H1 (cell line): ENCODE data around the gene MAGEA6. TPM values are rescaled to one million over a fixed set of nuclear protein-coding genes. Genes with fewer than 3 reads are reported as not detected.
"Not testable (repeated sequence)": the region's sequence is repeated elsewhere in the genome, so short reads cannot be mapped to it uniquely, and the experiment has no call there.

ENCODE experiments used
- CTCF ChIA-PET: fragments of 300-600 bp; sonication (Branson Sonifier 250); formaldehyde crosslinking; loops from one replicate; lab custom pipeline; 2021; ENCODE audit not compliant: partially characterized antibody; lab: Charles Lee
- POLR2A ChIA-PET: fragments of 300-600 bp; sonication (Branson Sonifier 250); formaldehyde crosslinking; loops from one replicate; lab custom pipeline; 2021; ENCODE audit warnings: inconsistent platforms; ENCODE audit not compliant: partially characterized antibody; lab: Charles Lee
- DNase-seq, 2 experiments: peaks; one replicate each; pipeline versions ENCODE4 v3.0.0 to v3.0.0-alpha.2; 2010 to 2022; ENCODE audit warnings: low spot score in 2 of 2, low read depth in 1 of 2, mixed read lengths in 1 of 2
- FAIRE-seq: peaks from 2 replicates; lab custom pipeline; 2011; peaks lifted over from hg19 to GRCh38; lab: Jason Lieb, UNC
- H2AFZ ChIP-seq: 2 replicates; pipeline ENCODE4 v1.8.1; 2012; ENCODE audit warnings: low read length, inconsistent platforms
- H2AK5ac ChIP-seq: 2 replicates; pipeline ENCODE4 v1.6.1; 2013; ENCODE audit warnings: low read depth, low read length
- H2BK120ac ChIP-seq: replicated peaks from 2 replicates; pipeline ENCODE3; 2013; ENCODE audit warnings: low read depth, low read length, inconsistent platforms
- H2BK12ac ChIP-seq: 2 replicates; pipeline ENCODE4 v1.6.1; 2013; ENCODE audit warnings: low read depth, low read length
- H2BK15ac ChIP-seq: 2 replicates; pipeline ENCODE4 v1.6.1; 2013; ENCODE audit warnings: low read length
- H2BK20ac ChIP-seq: 2 replicates; pipeline ENCODE4 v1.6.1; 2013; ENCODE audit warnings: low read length
- H2BK5ac ChIP-seq: 2 replicates; pipeline ENCODE4 v1.6.1; 2013; ENCODE audit warnings: low read depth, low read length
- H3K14ac ChIP-seq: 2 replicates; pipeline ENCODE4 v1.6.1; 2013; ENCODE audit warnings: inconsistent platforms; ENCODE audit not compliant: insufficient read length
- H3K18ac ChIP-seq: 2 replicates; pipeline ENCODE4 v1.6.1; 2013; ENCODE audit warnings: low read length; ENCODE audit errors: extremely low read depth
- H3K23ac ChIP-seq: 2 replicates; pipeline ENCODE4 v1.6.1; 2013; ENCODE audit warnings: inconsistent platforms; ENCODE audit not compliant: insufficient read length
- H3K23me2 ChIP-seq: 2 replicates; pipeline ENCODE4 v1.6.1; 2013; ENCODE audit warnings: low read depth, low read length
- H3K27ac ChIP-seq: 2 replicates; pipeline ENCODE4 v1.6.1; 2011; ENCODE audit warnings: low read depth, low read length, inconsistent platforms
- H3K27me3 ChIP-seq, 4 experiments: replicated peaks in 1 of 4; 1 replicate in 1 of 4; 2 replicates in 3 of 4; pipeline versions ENCODE4 v1.6.1 to v1.8.1; 2011 to 2013; ENCODE audit warnings: low read length in 3 of 4, mild to moderate bottlenecking in 3 of 4, inconsistent platforms in 2 of 4, mixed read lengths in 2 of 4, moderate library complexity in 1 of 4; ENCODE audit not compliant: control insufficient read depth in 3 of 4, insufficient read depth in 3 of 4; ENCODE audit errors: extremely low read depth in 1 of 4
- H3K36me3 ChIP-seq, 4 experiments: 2 replicates each; pipeline versions ENCODE4 v1.6.1 to v1.8.1; 2011 to 2013; ENCODE audit warnings: mild to moderate bottlenecking in 4 of 4, low read length in 3 of 4, moderate library complexity in 2 of 4, control low read depth in 1 of 4, inconsistent platforms in 1 of 4; ENCODE audit not compliant: insufficient read depth in 4 of 4, control insufficient read depth in 2 of 4
- H3K4ac ChIP-seq: replicated peaks from 2 replicates; pipeline ENCODE3; 2013; ENCODE audit warnings: low read length, low read depth, mixed read lengths, inconsistent platforms; ENCODE audit not compliant: insufficient read length
- H3K4me1 ChIP-seq, 4 experiments: replicated peaks in 1 of 4; 1 replicate in 1 of 4; 2 replicates in 3 of 4; pipeline versions ENCODE4 v1.6.1 to v1.8.1; 2011 to 2013; ENCODE audit warnings: low read length in 3 of 4, inconsistent platforms in 2 of 4, mixed read lengths in 1 of 4; ENCODE audit not compliant: insufficient read depth in 4 of 4, control insufficient read depth in 3 of 4
- H3K4me2 ChIP-seq, 2 experiments: 2 replicates each; pipeline versions ENCODE4 v1.6.1 to v1.8.1; 2011 to 2013; ENCODE audit warnings: low read depth in 2 of 2, low read length in 2 of 2, control low read depth in 1 of 2, inconsistent platforms in 1 of 2, mild to moderate bottlenecking in 1 of 2; ENCODE audit not compliant: insufficient read depth in 1 of 2
- H3K4me3 ChIP-seq, 4 experiments: fragments of 200-600, 300-600 bp in 1 of 4; sonication (generic), shearing (Covaris generic), sonication (Bioruptor Twin) in 1 of 4; 2 replicates each; pipeline versions ENCODE4 v1.5.1 to v1.8.1; 2011 to 2016; ENCODE audit warnings: low read length in 4 of 4, low read depth in 3 of 4, control low read depth in 2 of 4, inconsistent platforms in 2 of 4, mild to moderate bottlenecking in 2 of 4, mixed read lengths in 1 of 4, moderate library complexity in 1 of 4; ENCODE audit not compliant: insufficient read depth in 2 of 4; ENCODE audit errors: extremely low read depth in 1 of 4
- H3K56ac ChIP-seq: replicated peaks from 2 replicates; pipeline ENCODE3; 2013; ENCODE audit warnings: low read depth, mild to moderate bottlenecking, mixed read lengths, low read length, inconsistent platforms; ENCODE audit not compliant: insufficient read length
- H3K79me1 ChIP-seq: 2 replicates; pipeline ENCODE4 v1.6.1; 2013; ENCODE audit warnings: low read depth, low read length, control low read depth
- H3K79me2 ChIP-seq, 2 experiments: 2 replicates each; pipeline versions ENCODE4 v1.6.1 to v1.8.1; 2012 to 2013; ENCODE audit warnings: low read length in 2 of 2, mild to moderate bottlenecking in 2 of 2, inconsistent platforms in 1 of 2; ENCODE audit not compliant: insufficient read depth in 2 of 2, control insufficient read depth in 1 of 2
- H3K9ac ChIP-seq, 4 experiments: replicated peaks in 1 of 4; 1 replicate in 1 of 4; 2 replicates in 3 of 4; pipeline versions ENCODE4 v1.6.1 to v1.8.1; 2011 to 2013; ENCODE audit warnings: low read depth in 3 of 4, low read length in 3 of 4, control low read depth in 2 of 4, mild to moderate bottlenecking in 2 of 4, moderate library complexity in 2 of 4, inconsistent platforms in 1 of 4; ENCODE audit errors: extremely low read depth in 1 of 4
- H3K9me3 ChIP-seq, 2 experiments: 2 replicates each; pipeline versions ENCODE4 v1.6.1 to v1.8.1; 2012 to 2013; ENCODE audit warnings: mild to moderate bottlenecking in 2 of 2, moderate library complexity in 2 of 2, control low read depth in 1 of 2, inconsistent platforms in 1 of 2, low read depth in 1 of 2, low read length in 1 of 2, mixed read lengths in 1 of 2; ENCODE audit not compliant: insufficient read depth in 2 of 2
- H4K20me1 ChIP-seq, 2 experiments: replicated peaks in 1 of 2; 2 replicates each; pipeline versions ENCODE3 to v1.8.1; 2011 to 2013; ENCODE audit warnings: inconsistent platforms in 2 of 2, low read length in 2 of 2, mild to moderate bottlenecking in 1 of 2; ENCODE audit not compliant: insufficient read depth in 2 of 2, control insufficient read depth in 1 of 2
- H4K5ac ChIP-seq: 2 replicates; pipeline ENCODE4 v1.6.1; 2013; ENCODE audit warnings: low read length, low read depth, mixed read lengths, inconsistent platforms; ENCODE audit not compliant: insufficient read length
- H4K8ac ChIP-seq: 2 replicates; pipeline ENCODE4 v1.8.0; 2013; ENCODE audit warnings: mild to moderate bottlenecking, moderate library complexity, low read length, inconsistent platforms; ENCODE audit not compliant: insufficient read depth; ENCODE audit errors: extremely low read depth
- H4K91ac ChIP-seq: replicated peaks from 2 replicates; pipeline ENCODE3; 2013; ENCODE audit warnings: low read length, mixed read lengths, inconsistent platforms; ENCODE audit not compliant: insufficient read length
- WGBS, 2 experiments: shearing (Covaris generic) in 1 of 2; methylation state at CpG; one replicate each; pipeline versions ENCODE4 v1.1.6 to v1.1.7; 2013 to 2015; ENCODE audit warnings: low lambda C conversion rate in 2 of 2, mixed read lengths in 2 of 2, inconsistent platforms in 1 of 2, low coverage in 1 of 2, missing lambda C conversion rate in 1 of 2; ENCODE audit not compliant: insufficient replicate concordance in 2 of 2, insufficient coverage in 1 of 2, insufficient read length in 1 of 2; ENCODE audit errors: extremely low coverage in 1 of 2, missing lambda C conversion rate in 1 of 2; 5-methylcytosine and 5-hydroxymethylcytosine counted together
- polyA plus RNA-seq, 7 experiments: library from polyadenylated mRNA; depleted of rRNA in 3 of 7; stranded (reverse) in 5 of 7; unstranded in 2 of 7; fragments of >200 nt in 5 of 7; fragments of 200-250 nt in 2 of 7; gene quantifications; 1 replicate in 5 of 7; 2 replicates in 1 of 7; 4 replicates in 1 of 7; pipeline versions ENCODE4 v1.2.1 to v1.2.3, GENCODE V29; 2011 to 2013; ENCODE audit warnings: missing spikeins in 2 of 7, mixed read lengths in 2 of 7
- total RNA-seq: library from RNA; stranded (reverse); fragmentation: NEBNext Ultra II Directional; extraction: Animal tissue kit (Norgen Biotek cat#: 25700); gene quantifications from 2 replicates; pipeline ENCODE4 v1.2.1, GENCODE V29; 2021

The MAGEA6 gene
- total and polyA plus RNA-seq, 2 of the 8 experiments (the other 6 are each of a cell fraction or from before 2014, with no cell fraction given) = 0.08 TPM; not detected in 1

DNA sequence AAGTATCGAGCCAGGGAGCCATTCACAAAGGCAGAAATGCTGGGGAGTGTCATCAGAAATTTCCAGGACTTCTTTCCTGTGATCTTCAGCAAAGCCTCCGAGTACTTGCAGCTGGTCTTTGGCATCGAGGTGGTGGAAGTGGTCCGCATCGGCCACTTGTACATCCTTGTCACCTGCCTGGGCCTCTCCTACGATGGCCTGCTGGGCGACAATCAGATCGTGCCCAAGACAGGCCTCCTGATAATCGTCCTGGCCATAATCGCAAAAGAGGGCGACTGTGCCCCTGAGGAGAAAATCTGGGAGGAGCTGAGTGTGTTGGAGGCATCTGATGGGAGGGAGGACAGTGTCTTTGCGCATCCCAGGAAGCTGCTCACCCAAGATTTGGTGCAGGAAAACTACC is 33.0 kb downstream of the MAGEA6 start:
- H3K56ac ChIP-seq, H3K14ac ChIP-seq, H4K91ac ChIP-seq, H3K9ac ChIP-seq, H3K23ac ChIP-seq, H3K27ac ChIP-seq, H2BK12ac ChIP-seq, H4K5ac ChIP-seq, H2AK5ac ChIP-seq, H2BK5ac ChIP-seq, H3K9me3 ChIP-seq, H3K27me3 ChIP-seq, DNase-seq, H3K36me3 ChIP-seq, H3K4me3 ChIP-seq, FAIRE-seq, H2BK120ac ChIP-seq, H4K8ac ChIP-seq, H3K79me2 ChIP-seq, H3K4me2 ChIP-seq, H2AFZ ChIP-seq, H3K79me1 ChIP-seq, H3K4me1 ChIP-seq, H3K18ac ChIP-seq, POLR2A ChIA-PET, CTCF ChIA-PET, H3K23me2 ChIP-seq, H4K20me1 ChIP-seq, H2BK15ac ChIP-seq, H2BK20ac ChIP-seq, H3K4ac ChIP-seq: not testable (repeated sequence)
- WGBS, 2 experiments = 91% methylated on average over 5 of the region's 12 CpGs; no CpG with 5 or more reads in 1 of the 2 experiments
